Body of pancreas (tissue), 4 donors: ENCODE data around the gene MIER1. TPM values are rescaled to one million over a fixed set of nuclear protein-coding genes. Genes with fewer than 3 reads are reported as not detected.

Source experiments
- ATAC-seq: fragments of 150-250 bp; one replicate; pipeline ENCODE4 v1.9.1; 2016
- DNase-seq, 4 donors: peaks; one replicate each; pipeline ENCODE4 v3.0.0-alpha.2; 2019
- H3K27ac ChIP-seq, 4 donors: fragments of 200-600 bp; sonication (generic); 1 replicate in 3 of 4; 2 replicates in 1 of 4; pipeline versions ENCODE4 v1.5.1 to v1.6.1; 2016 to 2019; ENCODE audit warnings: mild to moderate bottlenecking in 1 of 4, mixed read lengths in 1 of 4, moderate library complexity in 1 of 4
- H3K27me3 ChIP-seq, 2 donors: fragments of 200-600 bp; sonication (generic); one replicate each; pipeline ENCODE4 v1.6.0; 2016; ENCODE audit warnings: mild to moderate bottlenecking in 1 of 2
- H3K36me3 ChIP-seq, 2 donors: fragments of 200-600 bp; sonication (generic); replicated peaks in 1 of 2; 2 replicates each; pipeline ENCODE4 v1.5.1; 2016; ENCODE audit warnings: low read depth in 2 of 2; ENCODE audit not compliant: insufficient read depth in 1 of 2
- H3K4me1 ChIP-seq: fragments of 200-600 bp; sonication (generic); one replicate; pipeline ENCODE4 v1.6.0; 2016
- H3K4me3 ChIP-seq, 2 donors: fragments of 200-600 bp; sonication (generic); 1 replicate in 1 of 2; 2 replicates in 1 of 2; pipeline ENCODE4 v1.5.1; 2016 to 2019
- H3K9me3 ChIP-seq, 3 donors: fragments of 200-600 bp; sonication (generic); 1 replicate in 2 of 3; 2 replicates in 1 of 3; pipeline ENCODE4 v1.5.1; 2016
- POLR2A ChIP-seq, 3 donors: fragments of 450-650 bp; IDR thresholded peaks; one replicate each; pipeline ENCODE4 v1.6.1; 2016; ENCODE audit warnings: antibody characterized with exemption in 3 of 3, mild to moderate bottlenecking in 2 of 3
- WGBS, 2 donors: methylation state at CpG; one replicate each; pipeline ENCODE4 v1.1.5; 2017; 5-methylcytosine and 5-hydroxymethylcytosine counted together
- intact Hi-C: fragments of 100-400 bp; cut with DNase I; formaldehyde crosslinking; loops from one replicate; pipeline ENCODE4 v1.15.1; 2023
- total RNA-seq, 2 donors: library from RNA; depleted of rRNA; stranded (reverse); fragments of >200 nt; gene quantifications; one replicate each; pipeline ENCODE4 v1.1.0, GENCODE V29; 2016
- TF ChIP-seq, protein P1 (sequence below), 7 experiments: fragments of 450-650 bp in 4 of 7; fragments of 200-600 bp in 3 of 7; sonication (generic) in 3 of 7; IDR thresholded peaks; one replicate each; pipeline ENCODE4 v1.5.1; 2016 to 2019; ENCODE audit warnings: antibody characterized with exemption in 7 of 7

Gene MIER1
- total RNA-seq, 2 donors from 2014 or later: 14.2 to 25.2 TPM

GRCh38 chr1:66985835-66986234, 61.0 kb downstream of the MIER1 start:
- DNase-seq (no peak), ATAC-seq (no peak)
- WGBS, 2 donors: 37 to 50% methylated on average over 1 of the region's 1 CpG
- no peak for TF ChIP-seq POLR2A (IDR thresholded peaks at IDR 0.05)
- TF ChIP-seq, protein P1, sequence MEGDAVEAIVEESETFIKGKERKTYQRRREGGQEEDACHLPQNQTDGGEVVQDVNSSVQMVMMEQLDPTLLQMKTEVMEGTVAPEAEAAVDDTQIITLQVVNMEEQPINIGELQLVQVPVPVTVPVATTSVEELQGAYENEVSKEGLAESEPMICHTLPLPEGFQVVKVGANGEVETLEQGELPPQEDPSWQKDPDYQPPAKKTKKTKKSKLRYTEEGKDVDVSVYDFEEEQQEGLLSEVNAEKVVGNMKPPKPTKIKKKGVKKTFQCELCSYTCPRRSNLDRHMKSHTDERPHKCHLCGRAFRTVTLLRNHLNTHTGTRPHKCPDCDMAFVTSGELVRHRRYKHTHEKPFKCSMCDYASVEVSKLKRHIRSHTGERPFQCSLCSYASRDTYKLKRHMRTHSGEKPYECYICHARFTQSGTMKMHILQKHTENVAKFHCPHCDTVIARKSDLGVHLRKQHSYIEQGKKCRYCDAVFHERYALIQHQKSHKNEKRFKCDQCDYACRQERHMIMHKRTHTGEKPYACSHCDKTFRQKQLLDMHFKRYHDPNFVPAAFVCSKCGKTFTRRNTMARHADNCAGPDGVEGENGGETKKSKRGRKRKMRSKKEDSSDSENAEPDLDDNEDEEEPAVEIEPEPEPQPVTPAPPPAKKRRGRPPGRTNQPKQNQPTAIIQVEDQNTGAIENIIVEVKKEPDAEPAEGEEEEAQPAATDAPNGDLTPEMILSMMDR (IDR thresholded peaks at IDR 0.05): no peak
- H3K4me3 ChIP-seq: no peak overlapping the region
- intact Hi-C loops: no loop called here
- peaks cover 20% of the 10 kb centered on the region for H3K4me1 ChIP-seq
- H3K27ac ChIP-seq: no peak overlapping the region
- H3K27me3 ChIP-seq: no peaks in the 10 kb centered on the region
- peaks cover 0 to 4% of the 10 kb centered on the region in 2 donors for H3K36me3 ChIP-seq
- no peaks in the 10 kb centered on the region for H3K9me3 ChIP-seq

- Histone ChIP-seq H3K36me3 (no peaks in the 10 kb centered on the region), H3K4me1 (no peaks in the 10 kb centered on the region), H3K27ac (no peak overlapping the region), H3K27me3 (no peaks in the 10 kb centered on the region), H3K4me3 (no peak overlapping the region), H3K9me3 (no peaks in the 10 kb centered on the region)
- TF ChIP-seq POLR2A (IDR thresholded peaks at IDR 0.05): no peak
- TF ChIP-seq, protein P1 (IDR thresholded peaks at IDR 0.05): no peak
- ATAC-seq: no peak
- DNase-seq: no peak
- intact Hi-C loops: loop anchor here (5.0 kb wide), 1 partner anchor 154 kb away; no protein-coding TSS in a partner anchor
- WGBS, 2 donors: 89 to 93% methylated on average over 3 of the region's 3 CpGs
These were observed 68.3 kb downstream of the MIER1 start for GRCh38 chr1:66993076-66993475.

- 62 to 65% methylated on average over 7 of the region's 7 CpGs for WGBS, 2 donors
These were observed 71.4 kb downstream of the MIER1 start for GRCh38 chr1:66996018-66996682.

GRCh38 chr1:66998972-66999371, 74.2 kb downstream of the MIER1 start:
- no peak for TF ChIP-seq POLR2A (IDR thresholded peaks at IDR 0.05)
- TF ChIP-seq, protein P1 (IDR thresholded peaks at IDR 0.05): no peak
- Histone ChIP-seq H3K27ac (peak overlapping the region in 2 of 4 donors; percentile 67 to 78), H3K4me3 (no peak overlapping the region), H3K36me3 (no peaks in the 10 kb centered on the region), H3K4me1 (peaks cover 48% of the 10 kb centered on the region), H3K9me3 (no peaks in the 10 kb centered on the region), H3K27me3 (no peaks in the 10 kb centered on the region)
- DNase-seq (no peak), ATAC-seq (no peak)
- intact Hi-C loops: no loop called here

More at GRCh38 chr1:66996018-66996682, 71.4 kb downstream of the MIER1 start:
- H3K9me3 ChIP-seq: no peaks in the 10 kb centered on the region
- H3K4me3 ChIP-seq: no peak overlapping the region
- H3K27me3 ChIP-seq: no peaks in the 10 kb centered on the region
- H3K4me1 ChIP-seq: peaks cover 24% of the 10 kb centered on the region
- peak; percentile 66 to 85 (median 78) for DNase-seq
- no peak overlapping the region for H3K27ac ChIP-seq
- no peaks in the 10 kb centered on the region for H3K36me3 ChIP-seq
- ATAC-seq: peak; percentile 76
- TF ChIP-seq, protein P1 (IDR thresholded peaks at IDR 0.05): peak; percentile 51 to 91 (median 83)
- TF ChIP-seq POLR2A (IDR thresholded peaks at IDR 0.05): no peak
- intact Hi-C loops: no loop called here
